ENCODE data around the gene WDR86.

WDR86 gene

DNA sequence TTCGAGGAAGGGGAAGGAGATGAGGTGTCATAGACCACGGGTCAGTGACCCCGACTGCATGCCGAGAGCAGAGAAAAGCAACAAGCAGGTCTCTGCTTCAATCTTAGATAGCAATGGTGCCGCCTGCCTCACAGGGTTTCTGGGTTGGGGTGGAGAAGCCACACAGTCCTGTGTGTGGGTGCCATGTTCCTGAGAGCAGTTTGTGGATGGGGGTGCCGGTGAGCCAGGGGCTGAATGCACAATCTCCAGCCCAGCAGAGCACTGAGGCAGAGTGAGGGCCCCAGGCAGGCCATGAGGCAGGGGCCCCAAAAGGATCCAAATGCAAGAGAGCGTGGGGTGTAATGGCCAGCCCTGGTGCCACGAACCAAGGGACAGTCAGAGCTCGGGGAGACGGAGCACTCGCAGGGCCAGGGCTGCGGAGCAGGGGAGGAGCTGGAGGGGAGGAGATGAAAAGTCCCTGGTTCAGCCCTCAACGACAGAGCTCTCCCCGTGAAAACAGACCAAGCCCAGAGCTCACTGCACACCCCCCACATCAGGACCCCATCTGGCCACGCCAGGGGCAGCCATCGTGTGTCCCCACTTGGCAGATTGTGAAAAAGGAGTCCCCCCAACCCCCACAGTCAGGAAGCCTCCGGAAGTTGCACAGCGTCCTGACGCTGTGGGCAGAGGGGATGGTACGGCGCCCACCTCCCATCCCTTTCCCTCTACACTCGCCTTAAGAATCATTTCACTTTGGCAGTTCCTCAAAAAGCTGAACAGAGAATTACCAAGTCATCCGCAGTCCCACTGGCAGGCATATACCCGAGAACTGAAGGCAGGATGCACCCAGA is 19.9 kb downstream of the WDR86 start:
- DNase-seq = no peak

DNA sequence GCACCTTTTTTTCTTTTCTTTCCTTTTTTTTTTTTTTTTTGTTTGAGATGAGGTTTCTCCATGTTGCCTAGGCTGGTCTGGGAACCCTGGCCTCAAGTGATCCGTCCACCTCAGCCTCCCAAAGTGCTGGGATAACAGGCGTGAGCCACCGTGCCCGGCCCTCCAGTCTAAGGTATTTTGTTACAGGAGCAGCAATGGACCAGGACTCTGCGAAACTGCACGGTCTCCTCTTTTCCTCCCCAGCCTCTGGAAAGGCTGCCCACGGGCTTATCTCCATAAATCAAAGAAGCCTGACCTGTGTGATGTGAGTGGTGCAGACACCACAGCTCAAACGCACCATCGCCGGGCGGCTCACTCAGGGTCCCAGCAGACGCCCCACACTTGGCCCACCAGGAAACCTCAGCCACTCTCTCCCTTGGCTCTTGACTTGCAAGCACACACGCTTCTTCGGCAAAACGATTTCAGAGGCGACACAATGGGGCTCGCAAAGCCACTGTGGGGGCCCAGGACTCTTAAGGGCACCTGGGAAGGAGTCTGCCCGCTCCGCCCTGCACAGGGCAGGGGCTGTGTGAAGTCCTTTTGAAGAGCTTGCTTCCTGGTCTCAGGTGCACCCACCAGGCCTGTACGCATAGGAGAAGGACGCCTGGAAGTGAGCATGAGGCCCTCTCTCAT is 20.6 kb downstream of the WDR86 start:
- DNase-seq = no peak

DNA sequence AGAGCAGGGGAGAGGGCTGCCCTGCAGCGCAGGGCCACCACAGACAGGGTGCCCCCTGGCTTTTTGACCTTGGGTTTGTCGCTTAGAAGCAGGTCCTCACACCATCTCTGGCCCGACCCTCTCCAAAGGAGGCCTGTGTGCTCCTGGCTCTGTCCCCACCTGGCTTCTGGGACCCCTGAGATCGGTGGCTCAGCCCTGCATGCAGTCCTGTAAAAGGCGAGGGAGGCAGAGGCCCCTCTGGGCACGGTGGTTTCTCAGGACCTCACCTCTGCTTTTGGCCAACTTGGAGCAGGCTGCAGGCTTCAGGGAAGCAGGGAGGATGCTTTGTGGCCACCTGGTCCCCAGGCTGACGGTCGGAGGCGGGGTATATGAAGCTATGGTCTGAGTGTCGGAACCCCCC is 21.4 kb downstream of the WDR86 start:
- DNase-seq = no peak

DNA sequence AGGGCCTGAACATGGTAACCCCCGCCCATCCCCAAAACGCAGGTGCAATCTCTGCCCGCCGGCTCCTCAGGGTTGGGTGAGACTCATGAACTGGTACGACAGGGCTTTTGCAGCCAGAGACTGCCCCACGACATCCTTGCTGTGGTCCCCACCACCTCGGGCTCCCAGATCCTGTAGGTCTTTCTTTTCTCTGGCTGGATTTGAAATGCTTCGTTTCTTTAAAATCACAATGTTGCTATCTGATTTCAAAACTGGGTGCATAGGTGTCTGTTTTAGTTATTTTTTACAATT is 21.9 kb downstream of the WDR86 start:
- DNase-seq = no peak

DNA sequence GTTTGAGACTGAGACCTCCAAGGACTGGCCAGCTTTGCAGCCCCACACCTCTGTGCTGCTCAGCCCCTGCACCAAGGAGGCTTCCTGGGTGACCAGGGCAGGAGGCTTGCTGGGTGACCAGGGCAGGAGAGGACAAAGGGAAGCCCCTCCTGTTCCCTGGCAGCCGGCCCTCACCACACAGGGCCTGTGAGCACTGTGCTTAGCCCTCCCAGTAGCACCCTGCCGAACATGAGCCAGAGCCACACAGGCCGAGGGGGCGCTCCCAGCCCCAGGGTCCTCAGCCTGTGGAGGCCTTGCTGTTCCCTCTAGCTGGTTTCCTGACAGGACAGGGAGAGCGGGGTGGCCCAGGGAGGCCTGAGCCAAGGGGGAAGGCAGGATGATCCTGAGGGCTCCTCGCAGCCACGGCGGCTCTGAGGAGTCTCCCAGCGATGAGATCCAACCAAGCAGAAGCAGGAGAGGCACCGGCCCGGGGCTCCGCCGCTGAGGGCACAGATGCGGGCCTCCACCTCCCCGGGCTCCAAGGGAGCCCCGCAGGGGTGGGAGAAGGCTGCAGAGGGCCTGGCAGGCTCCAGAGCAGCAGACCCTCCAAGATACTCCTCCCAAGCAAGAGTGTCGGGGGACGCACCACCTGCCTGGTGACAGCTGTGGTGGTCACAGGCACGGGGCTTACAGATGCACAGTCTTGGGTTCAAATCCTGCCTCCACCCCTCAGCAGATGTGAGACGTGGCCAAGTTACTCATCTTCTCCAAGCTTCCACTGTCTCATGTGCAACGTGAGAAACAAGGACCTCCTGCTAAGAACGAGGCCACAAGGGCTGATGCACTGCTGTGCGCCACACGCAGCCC is 22.5 kb downstream of the WDR86 start:
- no peak for DNase-seq

DNA sequence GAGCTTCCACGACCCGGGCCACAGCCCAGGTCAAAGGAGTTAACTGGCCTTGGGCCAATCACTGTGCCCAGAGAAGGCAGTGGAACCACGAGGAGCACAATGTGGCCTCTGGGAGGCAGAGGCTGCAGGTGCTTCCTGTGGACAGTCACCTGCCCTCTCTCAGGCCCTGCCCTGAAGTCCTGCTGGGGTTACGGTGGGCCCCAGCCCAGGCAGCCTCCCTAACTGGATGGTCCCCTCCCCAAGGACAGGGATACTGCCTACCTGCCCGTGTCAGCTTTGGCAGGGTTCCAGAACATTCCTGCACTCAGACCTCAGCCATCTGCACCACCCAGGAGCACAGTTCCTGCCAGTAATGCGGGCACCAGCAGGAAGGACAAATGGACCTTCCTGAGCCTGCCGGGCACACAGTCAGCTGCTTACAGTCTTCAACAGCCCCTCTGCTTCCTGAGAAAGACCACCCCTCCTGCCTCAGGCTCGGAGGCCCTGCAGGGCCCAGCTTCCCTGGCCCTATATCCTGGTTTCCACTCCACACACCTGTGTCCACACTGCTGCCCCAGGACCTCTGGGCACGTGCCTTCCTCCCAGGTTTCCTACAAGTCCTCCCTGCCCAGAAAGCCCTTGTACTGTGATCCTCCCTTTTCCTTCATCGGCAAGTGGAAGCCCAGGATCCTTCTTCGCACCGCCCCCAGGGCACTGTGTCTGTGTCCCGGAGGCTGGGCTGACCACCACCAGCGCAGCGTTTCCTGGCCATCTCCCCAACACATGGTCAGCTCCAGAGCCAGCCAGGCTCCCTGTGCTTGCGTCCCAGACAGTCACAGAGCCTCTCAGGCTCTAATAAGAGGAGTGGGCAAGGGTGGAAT is 23.3 kb downstream of the WDR86 start:
- no peak for DNase-seq

DNA sequence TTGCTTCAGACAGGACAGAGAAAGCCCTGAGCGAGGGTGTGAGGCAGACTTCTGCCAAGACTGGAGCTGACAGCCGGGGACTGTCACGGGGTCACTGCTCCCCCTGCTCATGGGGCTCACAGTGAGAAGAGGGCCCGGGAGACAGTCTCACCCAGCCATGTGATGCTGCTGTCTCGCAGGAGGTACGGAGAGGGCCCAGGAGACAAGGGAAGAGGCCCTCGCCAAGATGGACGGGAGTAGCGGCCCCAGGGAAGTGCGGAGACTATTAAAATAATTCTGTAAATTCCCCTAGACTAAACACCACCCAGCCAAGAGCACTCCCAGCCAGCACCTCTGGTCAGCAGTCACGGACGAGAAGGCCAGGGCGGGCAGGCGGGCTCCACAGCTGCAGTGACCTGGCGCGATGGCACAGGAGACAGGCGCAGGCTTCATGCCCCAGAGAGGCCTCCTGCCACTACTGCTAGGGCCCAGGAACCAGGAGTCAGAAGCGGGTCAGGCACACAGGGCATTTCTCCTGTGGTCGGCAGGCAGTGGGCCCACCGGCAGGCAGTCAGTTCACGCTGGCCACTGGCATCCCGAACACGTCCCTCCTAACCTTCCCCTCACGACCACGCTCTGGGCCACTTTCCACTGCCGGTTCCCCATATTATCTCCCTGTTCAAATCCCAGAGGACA is 24.1 kb downstream of the WDR86 start:
- no peak for DNase-seq

DNA sequence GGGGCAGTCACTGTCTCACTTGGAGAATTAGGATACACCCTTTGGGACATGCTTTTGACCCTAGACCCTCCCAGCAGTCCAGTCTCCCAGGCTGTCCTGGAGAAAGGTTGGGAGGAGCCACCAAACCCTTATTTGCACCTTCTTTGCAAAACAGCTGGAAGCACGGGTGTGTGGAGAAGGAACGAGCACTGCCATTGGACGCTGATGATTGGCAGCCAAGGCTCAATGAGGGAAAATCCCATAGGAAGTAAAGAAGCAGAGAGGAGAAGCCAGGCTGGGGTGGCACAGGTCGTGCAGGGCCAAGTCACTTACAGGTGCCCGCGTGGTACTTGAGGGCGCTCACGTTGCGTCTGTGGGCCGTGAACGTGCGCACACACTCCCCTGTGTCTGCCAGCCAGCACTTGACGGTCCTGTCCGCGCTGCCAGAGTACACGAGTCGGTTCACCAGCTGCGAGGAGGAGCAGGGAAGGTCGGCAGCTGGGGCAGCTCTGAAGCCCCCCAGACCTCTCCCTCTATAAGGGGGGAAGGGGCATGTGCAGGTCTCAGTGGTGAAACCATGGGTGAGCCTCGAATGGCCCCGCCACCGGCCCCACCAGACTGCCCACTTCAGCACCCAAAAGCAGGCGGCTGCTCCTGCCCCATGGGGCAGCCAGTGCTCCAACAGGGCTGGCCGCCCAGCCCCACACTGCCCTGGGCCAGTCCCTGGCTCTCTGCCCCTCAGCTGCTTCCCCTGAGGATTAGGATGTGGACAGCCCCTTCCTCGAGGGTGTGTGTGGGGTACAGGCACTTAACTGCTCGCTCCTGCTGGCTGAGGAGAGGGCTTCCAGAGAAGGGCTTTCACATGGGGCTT is 24.8 kb downstream of the WDR86 start:
- DNase-seq = no peak

DNA sequence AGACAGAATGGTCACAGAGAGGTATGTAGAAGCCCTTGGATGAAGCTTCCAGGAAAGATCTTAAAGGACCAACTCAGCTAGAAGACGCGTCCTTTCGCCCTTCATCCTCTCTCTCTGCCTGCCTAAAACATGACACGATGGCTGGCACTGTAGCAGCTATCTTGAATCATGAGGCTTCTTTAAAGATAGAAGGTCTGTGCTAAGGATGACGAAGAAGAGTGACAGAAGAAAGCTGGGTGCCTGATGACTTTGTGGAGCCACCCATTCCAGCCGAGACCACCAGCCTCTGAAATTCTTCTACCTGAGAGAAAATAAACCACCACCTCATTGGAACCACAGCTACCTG is 25.5 kb downstream of the WDR86 start:
- no peak for DNase-seq

DNA sequence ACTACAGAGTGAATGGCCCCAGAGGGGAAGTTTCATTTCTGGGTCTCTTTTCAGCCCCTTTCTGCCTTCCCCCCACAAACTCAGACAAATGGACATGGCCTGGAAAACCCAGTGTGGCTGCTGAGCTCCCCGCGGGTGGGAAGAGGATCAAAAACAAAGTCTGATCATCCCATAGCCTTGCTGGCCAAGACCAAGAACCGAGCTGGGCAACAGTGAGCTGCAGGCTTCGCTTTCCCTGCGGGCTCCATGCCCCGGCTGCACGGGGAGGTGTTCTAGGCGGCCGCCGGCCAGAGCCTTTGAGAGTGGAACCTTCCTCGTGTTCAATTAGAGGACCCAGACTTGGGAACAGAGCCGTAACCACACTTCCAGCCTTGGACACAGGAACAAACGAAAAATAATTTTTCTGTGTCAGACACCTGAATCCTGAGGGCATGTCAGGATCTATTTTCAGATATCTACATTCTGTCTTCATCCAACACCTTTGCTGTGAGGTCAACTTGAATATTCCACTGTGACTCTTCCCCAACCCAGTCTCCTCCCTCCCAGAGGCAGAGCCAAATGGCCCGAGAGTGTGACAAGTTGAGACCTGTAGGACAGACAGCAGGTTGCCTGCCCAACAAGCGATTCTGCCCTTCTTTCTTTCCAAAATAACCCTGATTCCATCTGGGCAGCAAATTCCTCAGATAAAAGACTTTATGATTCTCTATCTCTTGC is 26.0 kb downstream of the WDR86 start:
- DNase-seq = no peak

DNA sequence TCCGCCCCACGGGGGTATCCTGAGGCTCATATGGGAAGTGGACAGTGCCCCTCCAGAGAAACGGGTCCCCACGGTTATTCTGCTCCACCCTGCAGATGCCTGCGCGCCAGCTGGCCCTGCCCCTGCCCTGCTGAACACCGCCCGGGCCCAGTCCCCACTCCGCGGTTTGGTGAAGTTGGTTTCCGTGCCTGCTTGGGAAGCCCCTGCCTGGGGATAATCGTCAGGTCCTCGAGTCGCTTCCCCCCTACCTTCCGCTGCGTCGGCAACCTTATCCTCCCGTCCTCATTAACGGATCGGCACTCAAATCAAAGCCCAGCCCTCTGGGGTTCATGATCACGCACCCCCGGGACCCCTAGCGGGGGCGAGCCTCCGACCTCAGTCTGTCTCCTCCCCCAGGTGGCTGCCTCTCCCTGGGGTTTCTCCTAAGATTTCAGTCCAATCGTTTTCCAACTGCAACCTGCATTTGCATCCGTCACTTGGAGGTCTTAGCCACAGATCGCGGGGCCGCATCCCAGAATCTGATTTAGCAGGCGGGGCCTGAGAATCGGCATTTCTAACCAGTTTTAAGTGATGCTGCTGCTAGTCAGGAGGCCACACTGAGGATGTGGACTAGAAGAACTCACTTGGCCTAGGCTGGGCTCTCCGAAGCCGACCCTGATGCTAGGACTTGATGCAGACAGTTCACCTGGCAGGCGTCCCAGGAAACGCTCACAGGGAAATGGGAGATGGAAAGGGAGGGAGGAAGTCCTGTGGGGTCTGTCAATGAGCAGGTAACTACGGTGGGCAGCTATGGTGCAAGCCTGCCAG is 27.6 kb downstream of the WDR86 start:
- no peak for DNase-seq

DNA sequence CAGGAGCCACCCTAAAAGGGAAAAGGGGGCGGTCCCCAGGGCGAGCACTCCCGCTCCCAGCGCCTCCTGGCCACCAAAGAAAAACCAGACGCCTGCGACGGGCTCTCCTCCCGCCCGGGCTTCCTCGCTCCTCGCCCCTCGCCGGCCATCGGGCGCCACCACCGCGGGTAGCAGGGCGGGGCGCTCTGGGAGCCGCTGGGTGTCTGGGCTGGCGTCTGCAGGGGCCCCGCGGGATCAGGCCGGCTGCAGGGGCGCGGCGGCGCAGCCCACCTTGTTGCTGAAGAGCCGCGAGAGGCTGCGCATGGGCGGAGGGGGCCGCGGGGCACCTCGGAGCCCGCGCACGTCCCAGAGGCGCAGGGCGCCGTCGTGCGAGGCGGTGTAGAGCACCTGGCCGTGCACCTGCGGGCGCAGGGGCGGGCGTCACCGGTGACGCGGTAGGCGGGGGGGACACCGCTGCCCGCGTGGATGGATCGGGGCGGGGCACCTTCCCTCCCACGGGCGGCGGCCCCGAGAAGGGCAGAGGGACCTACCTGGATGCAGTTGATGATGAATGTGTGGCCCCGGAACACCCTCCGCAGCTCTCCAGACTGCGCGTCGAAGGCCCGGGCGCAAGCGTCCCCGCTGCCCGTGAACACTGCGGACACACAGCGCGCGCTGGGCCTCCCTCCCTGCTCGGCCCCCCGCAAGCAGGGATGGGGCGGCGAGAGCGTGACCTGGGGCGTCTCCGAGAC is 28.3 kb downstream of the WDR86 start:
- no peak for DNase-seq

DNA sequence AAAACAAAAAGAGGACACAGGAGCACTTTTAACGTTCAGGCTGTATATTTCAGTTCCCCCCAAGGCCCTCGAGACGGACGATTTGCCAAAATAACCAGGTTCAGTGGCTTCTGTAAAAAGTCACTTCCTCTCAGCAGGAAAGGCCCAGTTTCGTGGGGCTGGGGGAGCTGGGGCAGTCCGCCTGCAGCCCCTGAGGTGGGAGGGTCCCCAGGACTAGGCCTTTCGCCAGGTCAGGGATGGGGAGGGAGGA is 28.8 kb downstream of the WDR86 start:
- DNase-seq = no peak

DNA sequence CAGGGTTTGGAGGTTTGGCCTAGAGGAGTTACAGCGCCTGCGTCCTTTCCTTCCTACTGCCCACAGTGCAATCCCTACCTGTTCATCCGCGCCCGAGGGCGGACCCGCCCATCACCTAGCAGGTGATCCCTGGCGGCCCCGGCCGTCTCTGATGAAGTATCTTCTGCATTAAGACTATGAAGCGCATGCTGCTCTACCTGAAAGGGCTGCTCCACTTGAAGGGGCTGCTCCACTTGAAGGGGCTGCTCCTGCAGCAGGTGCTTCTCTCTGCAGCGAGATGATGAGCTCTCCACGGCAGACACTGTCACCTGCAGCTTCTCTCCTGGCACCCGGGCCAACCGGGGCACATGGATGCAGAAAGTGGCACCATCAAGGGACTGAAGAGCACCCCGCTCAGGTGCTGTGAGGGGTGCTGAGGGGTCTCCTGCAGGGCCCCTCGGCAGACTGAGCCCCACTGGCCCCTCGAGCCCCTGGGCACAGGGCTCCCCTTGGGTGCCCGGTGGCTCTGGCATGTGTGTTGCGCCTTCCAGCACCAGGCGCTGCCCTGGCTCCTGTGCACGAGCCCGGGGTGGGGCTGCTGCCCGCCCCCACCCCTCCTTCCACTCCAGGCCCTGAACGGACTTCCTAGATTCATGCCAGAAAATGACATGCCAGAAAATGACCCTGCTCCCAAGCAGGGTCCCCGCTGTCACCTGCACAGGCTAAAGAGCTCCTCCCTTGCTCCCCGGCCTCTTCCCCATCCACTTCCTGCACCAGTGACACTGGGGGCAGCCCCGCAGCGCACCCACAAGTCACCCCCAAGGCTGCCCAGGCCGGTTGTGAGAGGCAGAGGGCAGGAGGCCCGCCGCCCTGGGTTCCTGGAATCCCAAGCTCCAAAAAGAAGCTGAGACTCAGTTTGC is 29.4 kb downstream of the WDR86 start:
- DNase-seq = no peak

DNA sequence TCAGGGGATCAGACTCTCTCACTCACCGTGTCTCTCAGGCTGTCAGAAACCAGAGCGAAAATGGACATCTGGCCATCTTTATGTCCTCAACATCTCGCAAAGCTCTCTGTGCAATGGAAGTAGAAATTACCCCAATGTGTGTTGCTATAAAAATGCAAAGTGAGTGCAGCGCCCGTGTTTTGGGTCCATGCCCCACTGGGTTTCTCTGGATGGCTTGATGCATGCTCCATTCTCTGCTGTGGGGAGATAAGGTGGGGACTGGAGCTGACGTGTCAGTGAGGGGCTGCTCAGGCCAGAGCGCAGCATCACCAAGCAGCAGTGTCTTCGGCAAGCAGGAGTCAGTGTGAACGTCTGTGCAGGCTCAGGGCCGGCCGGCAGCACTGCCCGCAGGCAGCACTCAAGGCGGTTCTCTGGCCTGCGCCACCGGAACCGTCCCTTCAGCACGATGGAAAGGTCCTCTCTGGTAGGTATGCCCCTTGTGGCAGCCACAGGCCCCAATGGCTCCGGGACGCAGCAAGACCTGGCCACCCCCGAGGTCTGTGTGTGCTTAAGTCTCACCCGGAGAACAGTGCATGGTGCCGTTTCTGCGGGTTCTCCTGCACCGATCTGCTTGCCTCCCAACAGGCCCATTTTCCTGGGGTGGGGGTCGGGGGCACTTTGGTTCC is 30.2 kb downstream of the WDR86 start:
- DNase-seq = no peak

DNA sequence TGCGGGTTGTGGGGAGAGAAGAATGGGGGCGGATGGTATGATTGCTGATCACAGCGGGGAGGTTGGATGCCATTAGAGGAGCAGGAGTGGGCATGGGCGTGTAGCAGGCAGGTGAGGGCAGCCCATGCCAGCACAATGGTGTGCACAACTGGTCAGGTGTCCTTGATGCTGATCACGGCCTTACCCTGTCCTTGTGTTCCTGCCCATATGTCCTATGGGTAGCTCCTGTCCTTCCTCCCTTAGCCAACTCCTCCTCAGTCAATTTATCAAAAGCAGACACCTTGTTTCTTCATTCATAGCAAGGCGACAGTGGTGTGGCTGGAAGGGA is 30.7 kb downstream of the WDR86 start:
- DNase-seq = no peak

DNA sequence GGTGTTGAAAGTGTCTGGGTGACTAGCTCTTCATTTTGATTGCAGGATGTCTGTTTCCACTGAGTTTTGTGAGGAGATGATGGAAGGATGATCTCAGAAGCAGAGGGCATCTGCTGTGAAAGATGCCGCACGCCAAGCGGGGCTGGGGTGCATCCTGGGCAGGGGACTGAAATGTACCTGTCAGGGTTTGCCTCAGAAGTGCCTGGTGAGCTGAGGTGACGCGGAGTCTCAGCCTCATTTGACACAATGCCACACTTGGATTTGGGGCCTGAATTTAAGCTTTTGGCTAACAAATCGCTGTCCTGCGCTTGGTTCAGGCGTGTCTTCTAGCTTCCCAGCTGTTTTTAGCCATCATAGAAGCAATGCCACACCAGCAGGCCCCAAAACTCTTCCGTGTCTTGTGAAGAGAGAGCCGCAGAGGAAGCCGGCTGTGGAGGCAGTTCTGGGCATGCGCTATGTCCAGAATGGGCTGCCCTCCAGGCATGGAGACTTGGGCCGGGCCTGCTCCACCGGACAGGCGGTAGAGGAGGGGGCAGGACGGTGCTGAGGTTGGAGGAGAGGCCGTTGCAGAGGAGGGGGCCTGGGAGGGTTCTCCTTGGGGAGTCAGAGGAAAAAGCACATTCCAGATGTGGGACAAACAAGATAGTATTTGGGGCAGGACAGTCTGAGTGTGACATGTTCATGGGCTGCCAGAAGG is 31.2 kb downstream of the WDR86 start:
- DNase-seq = no peak
